Fibroblast of mammary gland (primary cell): ENCODE data around the gene POU3F2.

Experiments
- DNase-seq: peaks from one replicate; pipeline ENCODE4 v3.0.0-alpha.2; 2010; ENCODE audit warnings: low read depth
- H3K4me3 ChIP-seq: 2 replicates; pipeline ENCODE4 v1.5.1; 2011; ENCODE audit warnings: low read depth, mild to moderate bottlenecking, low read length, moderate library complexity; ENCODE audit not compliant: control insufficient read depth
- TF ChIP-seq, protein P1 (sequence below): conservative IDR thresholded peaks from 2 replicates; pipeline ENCODE4 v1.5.1; 2011; ENCODE audit warnings: low read depth, low read length, inconsistent platforms; ENCODE audit not compliant: control insufficient read depth, insufficient read depth

Gene POU3F2

DNA sequence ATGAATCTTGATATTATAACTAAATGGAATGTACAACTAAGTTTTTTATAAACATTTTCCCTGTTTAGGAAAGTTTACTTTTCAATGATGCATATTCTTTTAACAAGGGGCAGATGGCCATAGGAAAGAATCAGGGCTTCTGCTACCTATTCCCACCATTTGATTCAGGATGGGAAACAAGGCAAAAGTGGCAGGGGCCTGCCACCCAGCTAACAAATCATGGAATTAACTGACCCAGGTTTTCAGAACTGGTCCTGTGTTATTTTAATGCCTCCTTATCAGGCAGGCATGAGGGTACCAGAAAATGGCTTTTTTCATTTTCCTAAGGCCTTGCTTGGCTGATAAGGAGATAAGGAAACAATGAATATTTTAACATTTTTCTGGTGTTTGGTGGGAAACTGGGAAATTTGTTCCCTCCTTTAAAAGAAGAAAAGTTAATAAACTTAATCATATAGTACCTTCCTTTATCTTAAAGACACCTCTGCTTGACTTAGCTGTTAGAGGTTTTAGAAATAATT is 6.7 kb downstream of the POU3F2 start:
- TF ChIP-seq, protein P1, sequence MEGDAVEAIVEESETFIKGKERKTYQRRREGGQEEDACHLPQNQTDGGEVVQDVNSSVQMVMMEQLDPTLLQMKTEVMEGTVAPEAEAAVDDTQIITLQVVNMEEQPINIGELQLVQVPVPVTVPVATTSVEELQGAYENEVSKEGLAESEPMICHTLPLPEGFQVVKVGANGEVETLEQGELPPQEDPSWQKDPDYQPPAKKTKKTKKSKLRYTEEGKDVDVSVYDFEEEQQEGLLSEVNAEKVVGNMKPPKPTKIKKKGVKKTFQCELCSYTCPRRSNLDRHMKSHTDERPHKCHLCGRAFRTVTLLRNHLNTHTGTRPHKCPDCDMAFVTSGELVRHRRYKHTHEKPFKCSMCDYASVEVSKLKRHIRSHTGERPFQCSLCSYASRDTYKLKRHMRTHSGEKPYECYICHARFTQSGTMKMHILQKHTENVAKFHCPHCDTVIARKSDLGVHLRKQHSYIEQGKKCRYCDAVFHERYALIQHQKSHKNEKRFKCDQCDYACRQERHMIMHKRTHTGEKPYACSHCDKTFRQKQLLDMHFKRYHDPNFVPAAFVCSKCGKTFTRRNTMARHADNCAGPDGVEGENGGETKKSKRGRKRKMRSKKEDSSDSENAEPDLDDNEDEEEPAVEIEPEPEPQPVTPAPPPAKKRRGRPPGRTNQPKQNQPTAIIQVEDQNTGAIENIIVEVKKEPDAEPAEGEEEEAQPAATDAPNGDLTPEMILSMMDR = no peak
- no peak for DNase-seq
- no peak overlapping the region for H3K4me3 ChIP-seq

DNA sequence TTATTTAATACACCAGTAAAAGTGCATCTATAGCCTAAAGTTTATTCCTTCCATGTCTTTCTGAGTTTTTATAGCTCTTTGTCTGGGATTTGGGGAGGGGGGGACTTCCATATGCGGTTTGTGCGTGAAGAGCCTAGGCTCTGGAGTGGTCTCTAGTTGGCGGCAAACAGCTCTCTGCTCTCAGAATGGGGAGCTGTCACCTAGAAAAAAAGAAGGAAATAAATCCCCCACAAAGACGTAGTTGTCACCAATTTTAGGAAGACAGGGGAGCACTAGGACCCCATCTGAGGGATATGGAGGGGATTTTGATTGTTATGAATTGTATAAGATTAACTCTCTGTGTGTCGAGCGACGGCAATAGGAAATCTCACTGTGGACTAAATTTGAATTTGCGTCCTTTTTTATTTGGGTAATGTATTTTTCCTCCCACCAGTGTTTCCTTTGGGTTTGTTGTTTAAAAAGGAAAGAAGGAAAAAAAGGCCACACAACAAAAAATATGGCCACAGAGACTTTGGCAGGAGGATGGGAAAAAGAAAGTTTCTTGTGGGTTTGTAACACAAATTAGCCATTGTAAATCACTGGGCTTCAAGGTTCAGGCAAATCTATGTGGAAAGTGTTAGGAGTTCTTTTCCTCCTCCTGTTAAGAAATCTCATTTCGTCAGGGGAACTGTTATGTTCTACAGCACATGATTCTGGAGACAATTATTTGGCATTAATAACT is 7.4 kb downstream of the POU3F2 start:
- no peak for DNase-seq
- H3K4me3 ChIP-seq = no peak overlapping the region
- TF ChIP-seq, protein P1 = no peak

DNA sequence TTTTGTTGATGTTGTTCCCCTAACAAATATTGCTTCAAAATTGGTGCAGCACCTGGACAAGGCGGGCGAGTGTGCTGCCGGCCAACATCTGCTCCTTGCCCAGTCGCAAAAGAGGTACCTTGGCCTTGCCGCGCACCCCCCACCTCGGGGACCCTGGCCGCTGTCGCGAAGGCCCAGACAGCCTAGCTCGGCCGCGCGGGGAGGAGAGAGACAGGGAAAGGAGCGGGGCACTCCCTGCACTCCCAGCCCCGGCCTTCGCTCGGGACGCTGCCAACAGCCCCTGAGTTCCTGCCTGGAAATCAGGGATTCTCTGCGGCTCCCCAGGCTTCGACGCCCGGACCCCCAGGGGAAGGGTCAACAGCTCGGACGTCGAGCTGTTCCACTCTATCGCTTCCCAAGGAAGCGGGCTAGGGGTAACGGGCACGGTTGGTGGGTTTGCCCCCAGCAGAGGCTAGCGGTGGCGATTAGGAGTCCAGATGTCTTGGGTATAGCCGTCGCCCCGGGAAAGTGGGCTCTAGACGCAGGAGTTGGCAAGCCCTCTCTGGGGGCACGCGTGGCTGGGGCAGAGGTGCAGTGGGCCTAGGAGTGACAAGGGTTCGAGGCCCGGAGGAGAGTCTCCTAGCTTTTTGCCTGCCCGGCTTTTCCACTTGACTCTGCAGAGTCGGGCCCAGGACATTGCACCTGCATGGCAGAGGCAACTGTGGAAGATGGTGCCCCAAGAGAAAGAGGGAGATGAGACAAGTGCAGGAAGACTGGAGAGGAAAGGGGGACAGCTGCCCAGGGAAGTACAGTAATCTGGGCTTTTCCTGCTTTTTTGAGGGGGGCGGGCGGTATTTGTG is 8.2 kb downstream of the POU3F2 start:
- DNase-seq = no peak
- no peak overlapping the region for H3K4me3 ChIP-seq
- TF ChIP-seq, protein P1 = no peak

DNA sequence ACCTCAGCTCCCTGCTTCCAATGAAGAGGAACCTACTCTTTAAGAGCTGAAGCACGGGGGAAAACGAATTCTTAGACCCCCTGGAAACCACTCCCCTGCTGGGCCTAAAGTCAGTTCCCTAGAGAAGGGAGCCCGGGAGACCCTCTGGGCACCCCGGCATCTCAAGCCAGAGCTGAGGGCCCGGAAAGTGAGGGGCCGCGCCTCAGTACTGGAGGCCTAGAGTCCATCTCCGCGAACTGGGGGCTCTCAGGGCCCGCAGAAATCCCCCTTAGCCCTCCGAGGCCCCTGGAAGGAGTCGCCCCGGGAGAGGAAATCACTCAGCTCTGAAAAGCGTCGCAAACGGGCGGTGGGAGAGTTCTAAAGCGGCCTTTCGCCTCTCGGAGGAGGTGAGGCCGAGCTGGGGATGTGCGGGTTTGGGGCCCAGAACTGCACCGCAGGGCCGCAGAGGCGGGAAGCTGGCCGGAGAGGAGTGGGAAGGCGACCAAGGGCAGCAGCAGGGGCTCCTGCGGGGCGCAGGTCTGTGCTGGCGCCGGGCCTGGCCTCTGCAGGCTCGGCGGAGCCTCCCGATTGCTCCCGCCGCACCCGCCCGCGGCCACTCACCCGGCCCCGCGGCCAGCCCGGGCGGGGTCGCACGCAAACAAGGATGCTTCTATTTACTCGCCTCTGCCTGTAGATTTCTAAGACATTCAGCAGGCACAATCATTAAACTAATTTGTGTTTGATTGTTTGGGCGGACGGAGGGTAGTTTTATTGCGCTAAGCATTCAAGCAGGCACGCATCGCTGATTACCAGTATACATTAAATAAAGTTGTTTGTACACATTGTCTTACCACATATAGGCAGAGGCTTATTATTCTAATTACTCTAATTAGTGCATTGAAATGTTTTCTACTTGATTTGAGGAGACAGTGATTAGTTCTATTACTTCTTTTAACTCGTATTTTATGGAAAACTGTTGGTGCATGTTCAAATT is 9.2 kb downstream of the POU3F2 start:
- TF ChIP-seq, protein P1 = no peak
- DNase-seq = no peak
- H3K4me3 ChIP-seq = no peak overlapping the region

DNA sequence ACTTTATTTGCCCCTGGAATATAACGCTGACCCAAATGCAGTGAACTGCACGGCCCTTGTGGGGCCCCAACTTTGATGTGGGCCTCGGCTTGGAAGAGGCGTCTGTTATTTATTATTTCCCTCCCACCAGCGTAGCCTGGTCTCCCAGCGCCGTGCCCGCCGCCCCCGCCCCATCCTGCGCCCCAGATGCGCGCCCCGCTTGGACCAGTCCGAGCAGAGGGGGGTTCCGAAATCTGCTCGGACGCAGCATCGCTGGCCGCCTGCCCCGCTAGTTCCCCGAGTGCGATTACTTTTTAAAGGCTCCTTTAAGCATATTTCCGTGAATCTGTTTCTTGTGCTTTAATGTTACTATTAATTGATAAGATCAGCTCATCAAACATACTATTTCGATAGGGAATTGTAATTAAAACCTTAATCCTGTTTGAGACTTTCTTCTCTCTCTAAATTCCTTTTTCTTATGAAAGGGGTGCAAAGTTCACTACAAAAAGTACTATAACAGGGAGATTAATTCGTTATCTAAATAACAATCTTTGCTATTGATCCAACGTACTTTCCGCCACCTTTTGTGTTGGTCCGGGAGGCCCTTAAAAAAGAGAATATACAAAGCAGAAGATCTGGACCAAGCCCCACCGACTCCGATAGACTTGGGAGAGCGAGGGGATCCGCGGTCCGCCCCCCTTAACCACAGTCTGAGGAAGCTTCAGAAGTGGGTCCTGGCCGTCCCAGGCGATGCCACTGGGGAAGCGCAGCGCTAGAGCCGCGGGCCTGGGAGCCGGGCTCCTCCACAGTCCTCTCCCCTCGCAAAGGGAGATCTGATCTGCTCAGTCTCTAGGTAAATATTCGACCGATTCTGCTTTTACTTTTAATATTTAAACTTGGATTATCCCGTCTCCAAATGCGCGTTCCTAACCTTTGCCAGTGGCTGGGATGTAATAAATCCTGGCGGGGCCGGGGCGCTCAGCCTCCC is 10.2 kb downstream of the POU3F2 start:
- H3K4me3 ChIP-seq = no peak overlapping the region
- TF ChIP-seq, protein P1 = no peak
- DNase-seq = no peak
